Keratinocyte (primary cell): ENCODE results near the gene EXD2. TPM values are rescaled to one million over a fixed set of nuclear protein-coding genes. Genes with fewer than 3 reads are reported as not detected.
"Not testable (repeated sequence)": the region's sequence is repeated elsewhere in the genome, so short reads cannot be mapped to it uniquely, and the experiment has no call there.

Experiments used
- DNase-seq: peaks from one replicate; pipeline ENCODE4 v3.0.0-alpha.2; 2011; ENCODE audit warnings: low read depth, missing footprints, low spot score
- FAIRE-seq: peaks from 2 replicates; lab custom pipeline; 2011; peaks lifted over from hg19 to GRCh38; lab: Jason Lieb, UNC
- H2AFZ ChIP-seq: 2 replicates; pipeline ENCODE4 v1.6.0; 2012; ENCODE audit warnings: low read length, control low read depth, inconsistent platforms; ENCODE audit not compliant: control insufficient read depth
- H3K27ac ChIP-seq: 2 replicates; pipeline ENCODE4 v1.5.1; 2011; ENCODE audit warnings: low read length; ENCODE audit not compliant: control insufficient read depth, insufficient read depth
- H3K27me3 ChIP-seq: 3 replicates; pipeline ENCODE4 v1.6.0; 2011; ENCODE audit warnings: low read length; ENCODE audit not compliant: control insufficient read depth, insufficient read depth; ENCODE audit errors: extremely low read depth
- H3K36me3 ChIP-seq, 2 experiments: 2 replicates in 1 of 2; 3 replicates in 1 of 2; pipeline ENCODE4 v1.5.1; 2011; ENCODE audit warnings: low read length in 2 of 2, mild to moderate bottlenecking in 1 of 2; ENCODE audit not compliant: control insufficient read depth in 2 of 2, insufficient read depth in 2 of 2; ENCODE audit errors: extremely low read depth in 1 of 2
- H3K4me1 ChIP-seq: 3 replicates; pipeline ENCODE4 v1.5.1; 2011; ENCODE audit warnings: low read length; ENCODE audit not compliant: control insufficient read depth, insufficient read depth; ENCODE audit errors: extremely low read depth
- H3K4me2 ChIP-seq: 3 replicates; pipeline ENCODE4 v1.6.0; 2011; ENCODE audit warnings: low read depth, low read length; ENCODE audit not compliant: control insufficient read depth, insufficient read depth; ENCODE audit errors: extremely low read depth
- H3K4me3 ChIP-seq, 3 experiments: fragments of 200-600 bp in 1 of 3; sonication (generic) in 1 of 3; 2 replicates in 2 of 3; 3 replicates in 1 of 3; pipeline ENCODE4 v1.5.1; 2011 to 2016; ENCODE audit warnings: low read length in 3 of 3, mild to moderate bottlenecking in 3 of 3, control low read depth in 2 of 3, inconsistent platforms in 1 of 3, low read depth in 1 of 3, mixed read lengths in 1 of 3, mixed run types in 1 of 3, moderate library complexity in 1 of 3; ENCODE audit not compliant: control insufficient read depth in 2 of 3, insufficient read depth in 2 of 3; ENCODE audit errors: extremely low read depth in 1 of 3
- H3K79me2 ChIP-seq: 2 replicates; pipeline ENCODE4 v1.6.0; 2012; ENCODE audit warnings: low read length; ENCODE audit not compliant: control insufficient read depth, insufficient read depth
- H3K9ac ChIP-seq: 3 replicates; pipeline ENCODE4 v1.6.0; 2011; ENCODE audit warnings: low read length; ENCODE audit not compliant: control insufficient read depth, insufficient read depth; ENCODE audit errors: extremely low read depth
- H3K9me1 ChIP-seq: 3 replicates; pipeline ENCODE4 v1.6.0; 2011; ENCODE audit warnings: low read length; ENCODE audit not compliant: control insufficient read depth, insufficient read depth; ENCODE audit errors: extremely low read depth
- H3K9me3 ChIP-seq: 2 replicates; pipeline ENCODE4 v1.5.1; 2012; ENCODE audit warnings: low read depth, low read length; ENCODE audit not compliant: control insufficient read depth
- H4K20me1 ChIP-seq: 3 replicates; pipeline ENCODE4 v1.6.0; 2011; ENCODE audit warnings: low read length; ENCODE audit not compliant: control insufficient read depth, insufficient read depth; ENCODE audit errors: extremely low read depth
- EZH2 ChIP-seq: IDR thresholded peaks from one replicate; pipeline ENCODE4 v1.6.1; 2012; ENCODE audit warnings: inconsistent platforms, mild to moderate bottlenecking, low read length, moderate library complexity
- dilution Hi-C: fragments of 300-500 bp; cut with MboI; formaldehyde crosslinking; loops from one replicate; pipeline ENCODE4 v1.7.0; 2020; ENCODE audit warnings: low sequenced_read_pairs; ENCODE audit not compliant: extremely low pct_ligation_motif_present
- polyA plus RNA-seq, 5 experiments: library from polyadenylated mRNA; depleted of rRNA in 3 of 5; stranded (reverse) in 3 of 5; stranded (forward) in 1 of 5; unstranded in 1 of 5; fragments of >200 nt; gene quantifications; 1 replicate in 1 of 5; 2 replicates in 3 of 5; 3 replicates in 1 of 5; pipeline versions ENCODE4 v1.2.1 to v1.2.3, GENCODE V29; 2011 to 2012; ENCODE audit warnings: missing spikeins in 2 of 5, low read depth in 1 of 5, low replicate concordance in 1 of 5
- TF ChIP-seq, protein P1 (sequence below), 3 experiments: IDR thresholded peaks in 1 of 3; conservative IDR thresholded peaks in 1 of 3; optimal IDR thresholded peaks in 1 of 3; 2 replicates in 2 of 3; 3 replicates in 1 of 3; pipeline versions ENCODE3 to v1.5.1; 2011; ENCODE audit warnings: low read length in 3 of 3, mild to moderate bottlenecking in 3 of 3, moderate library complexity in 2 of 3, control low read depth in 1 of 3, inconsistent platforms in 1 of 3; ENCODE audit not compliant: insufficient read depth in 2 of 3; ENCODE audit errors: extremely low read depth in 1 of 3

EXD2 gene
- polyA plus RNA-seq, 1 donor (not counting 4 experiments of a cell fraction or from before 2014, with no cell fraction given): 22.7 TPM

DNA sequence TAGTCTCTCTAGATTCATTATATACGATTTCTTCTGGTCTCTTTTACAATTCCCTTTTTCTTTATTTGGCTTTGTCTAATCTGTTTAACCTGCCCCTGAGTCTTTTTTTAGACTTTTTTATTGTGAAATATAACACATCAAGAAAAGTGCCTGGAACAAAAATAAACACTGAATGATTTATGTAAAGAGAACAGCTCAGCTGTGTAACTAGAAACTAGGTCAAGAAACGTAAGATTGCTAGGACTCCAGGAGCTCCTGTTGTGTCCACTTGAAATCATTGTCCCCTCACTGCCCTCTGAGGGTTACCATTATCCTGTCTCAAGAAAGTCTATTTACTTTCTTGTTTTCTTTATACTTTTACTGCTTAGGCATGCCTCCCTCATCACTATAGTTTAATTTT is 23.1 kb downstream of the EXD2 start:
- Histone ChIP-seq H3K9me1 (no peaks in the 10 kb centered on the region), H2AFZ (no peak overlapping the region), H3K9me3 (no peaks in the 10 kb centered on the region), H3K27ac (no peak overlapping the region), H3K9ac (no peak overlapping the region), H3K4me1 (no peaks in the 10 kb centered on the region), H3K36me3 (peaks cover 0 to 2% of the 10 kb centered on the region in 2 experiments), H4K20me1 (no peaks in the 10 kb centered on the region), H3K27me3 (no peaks in the 10 kb centered on the region), H3K4me2 (no peak overlapping the region), H3K79me2 (no peaks in the 10 kb centered on the region), H3K4me3 (no peak overlapping the region)
- FAIRE-seq: no peak
- no peak for TF ChIP-seq EZH2
- TF ChIP-seq, protein P1, sequence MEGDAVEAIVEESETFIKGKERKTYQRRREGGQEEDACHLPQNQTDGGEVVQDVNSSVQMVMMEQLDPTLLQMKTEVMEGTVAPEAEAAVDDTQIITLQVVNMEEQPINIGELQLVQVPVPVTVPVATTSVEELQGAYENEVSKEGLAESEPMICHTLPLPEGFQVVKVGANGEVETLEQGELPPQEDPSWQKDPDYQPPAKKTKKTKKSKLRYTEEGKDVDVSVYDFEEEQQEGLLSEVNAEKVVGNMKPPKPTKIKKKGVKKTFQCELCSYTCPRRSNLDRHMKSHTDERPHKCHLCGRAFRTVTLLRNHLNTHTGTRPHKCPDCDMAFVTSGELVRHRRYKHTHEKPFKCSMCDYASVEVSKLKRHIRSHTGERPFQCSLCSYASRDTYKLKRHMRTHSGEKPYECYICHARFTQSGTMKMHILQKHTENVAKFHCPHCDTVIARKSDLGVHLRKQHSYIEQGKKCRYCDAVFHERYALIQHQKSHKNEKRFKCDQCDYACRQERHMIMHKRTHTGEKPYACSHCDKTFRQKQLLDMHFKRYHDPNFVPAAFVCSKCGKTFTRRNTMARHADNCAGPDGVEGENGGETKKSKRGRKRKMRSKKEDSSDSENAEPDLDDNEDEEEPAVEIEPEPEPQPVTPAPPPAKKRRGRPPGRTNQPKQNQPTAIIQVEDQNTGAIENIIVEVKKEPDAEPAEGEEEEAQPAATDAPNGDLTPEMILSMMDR (optimal IDR thresholded peaks at IDR 0.05 in 1 of 3, IDR thresholded peaks at IDR 0.05 in 1 of 3, conservative IDR thresholded peaks at IDR 0.05 in 1 of 3; ENCODE audit: extremely low read depth in 1 of 3, insufficient read depth in 2 of 3, low read length in 3 of 3): no peak
- no peak for DNase-seq
- dilution Hi-C loops: no loop called here

DNA sequence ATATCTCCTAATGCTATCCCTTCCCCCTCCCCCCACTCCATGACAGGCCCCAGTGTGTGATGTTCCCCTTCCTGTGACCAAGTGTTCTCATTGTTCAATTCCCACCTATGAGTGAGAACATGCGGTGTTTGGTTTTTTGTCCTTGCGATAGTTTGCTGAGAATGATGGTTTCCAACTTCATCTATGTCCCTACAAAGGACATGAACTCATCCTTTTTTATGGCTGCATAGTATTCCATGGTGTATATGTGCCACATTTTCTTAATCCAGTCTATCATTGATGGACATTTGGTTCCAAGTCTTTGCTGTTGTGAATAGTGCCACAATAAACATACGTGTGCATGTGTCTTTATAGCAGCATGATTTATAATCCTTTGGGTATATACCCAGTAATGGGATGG is 26.4 kb downstream of the EXD2 start:
- H3K36me3 ChIP-seq, H3K4me3 ChIP-seq, DNase-seq, H3K9me1 ChIP-seq, H3K9ac ChIP-seq, H2AFZ ChIP-seq, H3K4me1 ChIP-seq, H3K9me3 ChIP-seq, H3K4me2 ChIP-seq, H3K79me2 ChIP-seq, FAIRE-seq, H3K27me3 ChIP-seq, dilution Hi-C loops, H3K27ac ChIP-seq, H4K20me1 ChIP-seq: not testable (repeated sequence)

DNA sequence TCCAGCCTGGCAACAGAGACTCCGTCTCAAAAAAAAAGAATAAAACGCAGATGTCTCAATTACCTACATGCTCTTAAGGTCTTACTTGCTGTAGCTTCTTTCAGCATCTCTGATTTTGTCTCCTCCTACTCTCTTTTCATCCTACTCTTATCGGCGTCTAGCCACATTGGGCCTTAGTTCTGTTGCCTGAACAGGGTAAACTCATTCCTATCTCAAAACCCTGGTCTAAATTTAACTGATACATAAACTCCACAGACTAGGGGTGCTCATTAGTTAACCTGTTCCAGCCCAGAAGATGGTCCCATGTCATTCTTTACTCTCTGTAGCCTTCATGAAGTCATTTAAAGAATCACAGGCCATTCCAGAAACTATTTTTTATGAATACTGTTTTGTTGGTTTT is 33.6 kb downstream of the EXD2 start:
- Histone ChIP-seq H3K79me2 (no peaks in the 10 kb centered on the region), H3K4me3 (no peak overlapping the region), H3K4me2 (no peak overlapping the region), H3K27ac (no peak overlapping the region), H3K27me3 (no peaks in the 10 kb centered on the region), H3K9ac (no peak overlapping the region), H3K9me3 (no peaks in the 10 kb centered on the region), H3K4me1 (no peaks in the 10 kb centered on the region), H3K9me1 (no peaks in the 10 kb centered on the region), H2AFZ (no peak overlapping the region), H3K36me3 (peaks cover 2 to 3% of the 10 kb centered on the region in 2 experiments), H4K20me1 (no peaks in the 10 kb centered on the region)
- DNase-seq: no peak
- FAIRE-seq: no peak
- dilution Hi-C loops: no loop called here
- TF ChIP-seq EZH2: no peak
- TF ChIP-seq, protein P1 (optimal IDR thresholded peaks at IDR 0.05 in 1 of 3, IDR thresholded peaks at IDR 0.05 in 1 of 3, conservative IDR thresholded peaks at IDR 0.05 in 1 of 3; ENCODE audit: extremely low read depth in 1 of 3, insufficient read depth in 2 of 3, low read length in 3 of 3): no peak
